A549 treated with CpdA at 1 μM for 4 hours (cell line): Measurements from ENCODE around the gene FXR2. TPM values are rescaled to one million over a fixed set of nuclear protein-coding genes. Genes with fewer than 3 reads are reported as not detected.

Experiments
- total RNA-seq: library from RNA; stranded (reverse); fragments of 200-300 nt; extraction: Qiagen RNA extraction; gene quantifications from 5 replicates; pipeline ENCODE4 v1.2.3, GENCODE V29; 2022; ENCODE audit warnings: low read depth

The FXR2 gene
- total RNA-seq: 54.7 to 68.2 TPM (median 61.0 TPM) in 5 replicates

DNA sequence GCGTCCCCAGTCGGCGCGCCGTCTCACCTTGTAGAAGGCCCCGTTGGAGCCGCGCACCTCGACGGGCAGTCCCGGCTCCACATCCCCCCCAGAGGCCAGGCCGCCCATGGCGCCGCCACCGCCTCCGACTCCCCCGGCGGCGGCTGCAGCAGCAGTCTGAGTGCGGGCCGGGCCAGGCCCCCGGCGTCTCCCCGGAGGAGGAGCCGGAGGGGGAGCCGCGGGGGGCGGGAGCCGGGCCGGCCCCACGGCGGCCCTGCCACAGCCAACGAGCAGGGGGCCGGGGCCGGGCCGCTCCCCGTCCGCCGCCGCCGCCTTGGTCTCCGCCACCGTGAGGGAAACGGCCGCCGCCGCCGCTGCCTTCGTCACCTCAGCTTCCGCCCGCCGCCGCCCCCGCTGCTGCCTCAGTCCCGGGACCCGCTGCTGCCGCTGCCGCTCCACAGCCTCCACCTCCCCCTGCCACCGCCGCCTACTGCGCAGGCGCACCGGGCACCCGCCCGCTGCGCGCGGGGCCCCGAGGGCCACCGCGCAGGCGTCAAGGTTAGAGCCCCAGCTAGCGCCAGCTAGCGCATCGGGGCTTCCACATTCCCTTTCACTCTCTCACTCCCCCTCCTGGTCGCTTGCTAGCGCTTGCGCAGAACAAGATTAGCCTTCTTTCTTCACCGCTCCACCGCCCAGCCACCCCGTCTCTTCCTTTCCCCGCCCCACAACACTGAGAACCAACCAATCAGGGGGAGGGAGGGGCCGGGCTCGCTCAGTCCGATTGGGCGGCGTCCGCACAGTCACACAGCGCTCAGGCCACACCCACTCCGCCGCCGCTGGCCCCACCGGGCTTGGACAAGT lies at the start of gene FXR2:
Gene FXR2 (minus strand): TSS at position 473 of the 840 bp plus-strand sequence. CDS start 365 bp downstream, at position 108.

DNA sequence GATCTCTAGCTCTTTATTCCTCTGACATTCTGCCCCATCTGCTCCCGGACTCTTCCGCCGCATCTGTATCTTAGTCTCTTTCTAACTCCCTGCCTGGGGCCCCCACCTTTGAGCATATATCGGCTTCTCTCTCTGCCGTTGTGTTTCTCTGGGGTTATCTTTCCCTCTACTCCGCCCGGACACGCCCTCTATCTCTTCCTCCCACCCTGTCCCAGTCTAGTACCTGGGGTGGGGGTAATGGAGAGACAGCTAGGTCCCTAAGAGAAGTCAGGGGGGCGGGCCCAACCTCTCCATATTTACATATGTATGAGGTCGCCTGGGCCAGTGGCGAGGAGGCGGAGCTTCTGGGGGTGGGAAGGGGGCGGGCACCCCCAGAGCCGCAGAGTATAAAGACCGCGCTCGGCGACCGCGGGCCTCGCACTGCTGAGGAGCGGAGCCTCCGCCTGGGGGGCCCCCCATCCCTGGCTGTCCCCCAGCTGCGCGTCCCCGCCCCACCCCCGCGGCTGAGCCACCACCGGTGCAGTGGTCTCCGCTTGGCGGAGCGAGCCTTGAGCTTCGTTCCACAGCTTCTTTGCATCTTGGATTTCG lies 35.9 kb upstream of the FXR2 start, which contains the start of gene ATP1B2:
Gene ATP1B2 (plus strand): TSS at position 418 of the 588 bp plus-strand sequence. CDS start 593 bp downstream, outside the sequence.

GRCh38 chr17:7629939-7630571 lies 15.4 kb upstream of the FXR2 start, which contains the start of gene SHBG:
Gene SHBG, plus strand, starts transcription at chr17:7630135. Its CDS starts 38 bp downstream, at chr17:7630173.

GRCh38 chr17:7627250-7628121 lies 12.8 kb upstream of the FXR2 start, which contains the start of gene SAT2:
Gene SAT2, minus strand, starts transcription at chr17:7627821. Its CDS starts 186 bp downstream, at chr17:7627635.

DNA sequence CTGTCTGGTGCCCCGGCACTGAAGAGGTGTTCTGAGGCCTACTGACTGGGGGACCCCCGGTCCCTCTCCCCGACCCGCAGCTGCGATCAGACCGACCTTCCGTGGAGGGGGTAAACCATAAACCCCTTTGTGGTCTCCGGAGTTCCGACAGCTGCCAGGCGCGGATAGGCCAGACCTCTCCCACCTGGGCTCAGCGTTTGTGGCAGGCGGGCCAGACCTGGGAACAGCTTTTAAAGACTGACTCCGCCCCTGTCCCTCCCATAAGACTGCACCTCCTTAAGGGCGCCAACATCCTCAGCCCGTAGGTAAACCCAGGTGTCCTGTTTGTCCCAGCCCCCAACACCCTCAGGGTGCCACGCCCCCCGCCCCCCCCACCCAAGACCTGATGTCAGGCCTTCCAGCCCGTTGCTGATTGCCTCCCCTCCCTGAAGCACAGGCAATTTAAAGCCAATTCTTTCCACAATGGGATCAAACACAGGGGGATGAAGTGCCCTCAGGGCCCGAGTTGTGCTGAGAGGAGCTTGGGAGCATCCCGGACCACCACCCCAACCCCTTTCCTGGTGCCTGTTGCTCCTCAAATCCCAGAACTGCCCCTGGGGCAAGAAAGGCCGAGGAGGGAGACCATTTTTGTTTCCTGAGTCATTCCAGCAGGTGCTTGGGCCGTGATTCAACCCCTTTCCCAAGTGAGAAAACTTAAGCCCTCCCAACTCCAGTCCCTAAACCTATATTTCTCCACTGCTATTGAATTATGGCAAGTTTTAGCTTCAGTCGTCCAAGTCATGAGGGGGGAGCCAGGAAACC lies 24.6 kb downstream of the FXR2 start, which contains the start of gene SOX15:
Gene SOX15 (minus strand): TSS at position 204 of the 801 bp plus-strand sequence. CDS start 418 bp downstream, outside the sequence.

DNA sequence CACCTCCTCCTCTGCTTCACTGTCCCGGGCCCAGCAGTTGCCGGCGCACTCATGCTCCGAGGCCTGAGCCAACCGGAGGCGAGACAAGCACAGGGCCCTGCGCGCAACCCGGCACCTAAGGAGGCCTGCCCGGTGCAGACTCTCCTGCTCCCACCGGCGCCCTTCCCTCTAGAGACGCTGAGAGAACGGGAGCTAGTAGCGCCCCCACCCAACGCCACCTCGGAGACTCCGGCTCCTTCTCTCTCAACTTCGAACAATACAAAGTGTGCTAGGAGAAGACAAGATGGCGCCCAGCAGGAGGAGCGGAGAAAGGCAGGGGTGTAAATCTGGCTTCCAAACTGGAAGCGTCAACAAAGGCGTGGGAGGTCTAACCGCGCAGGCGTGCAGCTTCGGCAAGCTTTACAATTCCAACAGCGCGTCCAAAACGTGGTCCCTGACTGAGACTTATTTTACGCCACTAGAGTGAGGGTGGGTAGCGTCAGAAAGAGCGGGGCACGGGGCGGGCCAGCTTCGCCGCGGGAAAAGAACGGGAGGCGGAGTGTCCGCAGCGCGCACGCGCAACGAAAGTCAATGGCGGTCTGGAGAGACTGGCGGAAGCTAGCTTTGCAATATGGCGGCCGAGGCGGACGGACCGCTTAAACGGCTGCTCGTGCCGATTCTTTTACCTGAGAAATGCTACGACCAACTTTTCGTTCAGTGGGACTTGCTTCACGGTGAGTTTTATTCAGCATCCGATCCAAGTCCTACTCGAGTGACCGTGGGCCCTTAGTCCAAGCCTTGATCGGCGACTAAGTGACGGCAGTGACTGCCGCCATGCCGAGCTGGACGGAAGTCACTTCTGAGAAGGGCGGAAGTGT lies 31.2 kb downstream of the FXR2 start, which contains the start of gene MPDU1:
Gene MPDU1 (plus strand): TSS at position 600 of the 857 bp plus-strand sequence. CDS start 11 bp downstream, at position 611.

GRCh38 chr17:7579001-7579833 lies 35.5 kb downstream of the FXR2 start, which contains the start of gene CD68:
Gene CD68, plus strand, starts transcription at chr17:7579638. Its CDS starts 40 bp downstream, at chr17:7579678.

GRCh38 chr17:7561589-7562207 lies 53.0 kb downstream of the FXR2 start, which contains the start of gene SENP3:
Gene SENP3, plus strand, starts transcription at chr17:7561919. Its CDS starts 1,158 bp downstream, at chr17:7563077.

DNA sequence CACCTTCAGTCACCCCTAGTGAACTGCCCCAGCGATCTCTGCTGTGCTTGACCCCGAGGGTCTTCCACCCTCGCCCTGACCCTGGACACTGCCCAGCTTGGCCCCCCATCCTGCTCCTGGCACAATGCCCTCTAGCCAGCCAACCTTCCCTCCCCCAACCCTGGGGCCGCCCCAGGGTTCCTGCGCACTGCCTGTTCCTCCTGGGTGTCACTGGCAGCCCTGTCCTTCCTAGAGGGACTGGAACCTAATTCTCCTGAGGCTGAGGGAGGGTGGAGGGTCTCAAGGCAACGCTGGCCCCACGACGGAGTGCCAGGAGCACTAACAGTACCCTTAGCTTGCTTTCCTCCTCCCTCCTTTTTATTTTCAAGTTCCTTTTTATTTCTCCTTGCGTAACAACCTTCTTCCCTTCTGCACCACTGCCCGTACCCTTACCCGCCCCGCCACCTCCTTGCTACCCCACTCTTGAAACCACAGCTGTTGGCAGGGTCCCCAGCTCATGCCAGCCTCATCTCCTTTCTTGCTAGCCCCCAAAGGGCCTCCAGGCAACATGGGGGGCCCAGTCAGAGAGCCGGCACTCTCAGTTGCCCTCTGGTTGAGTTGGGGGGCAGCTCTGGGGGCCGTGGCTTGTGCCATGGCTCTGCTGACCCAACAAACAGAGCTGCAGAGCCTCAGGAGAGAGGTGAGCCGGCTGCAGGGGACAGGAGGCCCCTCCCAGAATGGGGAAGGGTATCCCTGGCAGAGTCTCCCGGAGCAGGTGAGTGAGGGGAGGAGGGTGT lies 56.0 kb downstream of the FXR2 start, which contains the start of gene TNFSF13:
Gene TNFSF13 (plus strand): TSS at position 207 of the 776 bp plus-strand sequence. CDS start 290 bp downstream, at position 497.

GRCh38 chr17:7548585-7549400 lies 65.9 kb downstream of the FXR2 start, which contains the start of gene TNFSF12:
Gene TNFSF12, plus strand, starts transcription at chr17:7549058. Its CDS starts 96 bp downstream, at chr17:7549154.

Other genes starting within 250 kb of the FXR2 start
- 1.5 to 2.4 TPM (median 1.8 TPM) in 5 replicates for gene TNK1, start 233.8 kb downstream of the FXR2 start, total RNA-seq
- gene PLSCR3, start 220.4 kb downstream of the FXR2 start, total RNA-seq: 36.7 to 43.5 TPM (median 37.7 TPM) in 5 replicates
- 181 to 224 TPM (median 197 TPM) in 5 replicates for gene TMEM256, start 210.8 kb downstream of the FXR2 start, total RNA-seq
- gene NLGN2, start 207.1 kb downstream of the FXR2 start, total RNA-seq: 14.2 to 20.2 TPM (median 17.0 TPM) in 5 replicates
- 0.09 TPM in 1 of 5 replicates, not detected in the others for gene SPEM1, start 194.6 kb downstream of the FXR2 start, total RNA-seq
- 0.10 to 0.14 TPM in 2 of 5 replicates, not detected in the others for gene SPEM2, start 189.3 kb downstream of the FXR2 start, total RNA-seq
- 0.01 to 0.04 TPM in 2 of 5 replicates, not detected in the others for gene SPEM3, start 186.0 kb downstream of the FXR2 start, total RNA-seq
- 9.6 to 14.5 TPM (median 13.1 TPM) in 5 replicates for gene TMEM102, start 179.5 kb downstream of the FXR2 start, total RNA-seq
- gene FGF11, start 175.4 kb downstream of the FXR2 start, total RNA-seq: 0.99 to 1.4 TPM (median 1.4 TPM) in 5 replicates
- 4.7 to 7.6 TPM (median 7.2 TPM) in 5 replicates for gene CHRNB1, start 169.8 kb downstream of the FXR2 start, total RNA-seq
- gene ZBTB4, start 135.3 kb downstream of the FXR2 start, total RNA-seq: 20.0 to 25.5 TPM (median 23.1 TPM) in 5 replicates
- gene SLC35G6, start 133.5 kb downstream of the FXR2 start, total RNA-seq: not detected in 5 replicates
- gene POLR2A, start 130.5 kb downstream of the FXR2 start, total RNA-seq: 74.3 to 88.3 TPM (median 80.0 TPM) in 5 replicates
- gene TNFSF12, start 65.8 kb downstream of the FXR2 start, total RNA-seq: 9.6 to 13.5 TPM (median 10.4 TPM) in 5 replicates
- 0.61 to 1.9 TPM (median 1.3 TPM) in 5 replicates for gene TNFSF13, start 56.1 kb downstream of the FXR2 start, total RNA-seq
- gene SENP3, start 53.0 kb downstream of the FXR2 start, total RNA-seq: 94.4 to 114 TPM (median 102 TPM) in 5 replicates
- gene CD68, start 35.3 kb downstream of the FXR2 start, total RNA-seq: 34.0 to 42.9 TPM (median 36.5 TPM) in 5 replicates
- gene MPDU1, start 31.0 kb downstream of the FXR2 start, total RNA-seq: 116 to 133 TPM (median 120 TPM) in 5 replicates
- gene SOX15, start 24.8 kb downstream of the FXR2 start, total RNA-seq: 0.22 to 0.72 TPM (median 0.37 TPM) in 5 replicates
- 81.2 to 99.2 TPM (median 91.7 TPM) in 5 replicates for gene SAT2, start 12.9 kb upstream of the FXR2 start, total RNA-seq
- gene SHBG, start 15.2 kb upstream of the FXR2 start, total RNA-seq: 0.68 to 1.0 TPM (median 0.73 TPM) in 5 replicates
- gene ATP1B2, start 36.0 kb upstream of the FXR2 start, total RNA-seq: 0.16 to 0.33 TPM (median 0.26 TPM) in 4 of 5 replicates, not detected in the other
- 48.7 to 61.6 TPM (median 55.2 TPM) in 5 replicates for gene TP53, start 72.6 kb upstream of the FXR2 start, total RNA-seq
- 33.9 to 50.3 TPM (median 47.7 TPM) in 5 replicates for gene WRAP53, start 73.6 kb upstream of the FXR2 start, total RNA-seq
- gene EFNB3, start 90.3 kb upstream of the FXR2 start, total RNA-seq: 1.0 to 1.7 TPM (median 1.4 TPM) in 5 replicates
- 0.01 to 0.03 TPM in 2 of 5 replicates, not detected in the others for gene DNAH2, start 102.8 kb upstream of the FXR2 start, total RNA-seq
- gene KDM6B, start 219.3 kb upstream of the FXR2 start, total RNA-seq: 13.8 to 23.8 TPM (median 15.1 TPM) in 5 replicates
- gene TMEM88, start 240.2 kb upstream of the FXR2 start, total RNA-seq: 0.48 to 1.1 TPM (median 0.79 TPM) in 5 replicates
- gene NAA38, start 242.7 kb upstream of the FXR2 start, total RNA-seq: 179 to 238 TPM (median 208 TPM) in 5 replicates
- gene CYB5D1, start 243.1 kb upstream of the FXR2 start, total RNA-seq: 21.3 to 23.4 TPM (median 22.7 TPM) in 5 replicates